ENCODE measurements around the gene GZF1.

The GZF1 gene

GRCh38 chr20:23407781-23408464 is 45.9 kb downstream of the GZF1 start:
- DNase-seq (ENCODE audit: low read depth in 2 of 2), result no peak

- no peak for DNase-seq (ENCODE audit: low read depth in 2 of 2)
Observed at GRCh38 chr20:23408957-23409356, 47.0 kb downstream of the GZF1 start.

DNA sequence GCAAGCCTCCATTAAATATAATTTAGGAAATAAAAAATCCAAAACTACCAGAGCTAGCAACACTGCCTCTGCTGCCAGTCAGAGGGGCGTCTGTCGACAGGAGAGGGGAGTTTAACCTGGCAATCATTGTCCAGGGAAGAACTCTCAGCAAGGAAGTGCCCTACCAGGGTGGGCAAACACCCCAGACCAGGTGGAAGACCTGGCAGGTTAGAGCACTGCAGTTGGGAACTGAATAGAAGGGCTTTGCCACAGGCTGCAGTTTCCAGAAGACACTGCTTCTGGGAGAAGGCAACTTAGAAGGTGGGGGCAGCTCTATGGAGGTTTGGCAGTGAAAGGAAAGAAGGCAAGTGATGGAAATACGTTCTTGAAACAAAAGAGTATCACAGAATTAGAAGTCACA is 47.8 kb downstream of the GZF1 start:
- no peak for DNase-seq (ENCODE audit: low read depth in 2 of 2)

- DNase-seq (ENCODE audit: low read depth in 2 of 2), result no peak
Observed at GRCh38 chr20:23410916-23411695, 49.1 kb downstream of the GZF1 start.

DNA sequence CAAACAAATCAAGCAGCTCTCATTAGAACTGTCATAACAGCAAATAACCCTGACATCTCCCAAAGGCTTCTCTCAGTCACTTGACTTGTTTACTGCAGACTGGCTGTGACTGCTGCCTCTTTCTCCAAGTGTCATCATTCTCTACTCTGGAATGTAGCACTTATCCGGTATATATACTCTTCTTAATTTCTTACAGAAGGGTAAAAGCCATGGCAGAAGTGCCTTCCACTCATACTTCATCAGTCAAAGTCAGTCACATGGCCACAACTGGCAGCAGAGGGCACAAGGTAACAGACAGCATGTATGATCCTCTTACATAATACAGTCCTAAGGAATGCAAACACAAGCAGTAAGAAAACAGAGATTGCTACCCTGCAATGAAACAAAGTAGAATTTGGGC is 50.0 kb downstream of the GZF1 start:
- no peak for DNase-seq (ENCODE audit: low read depth in 2 of 2)

- no peak for DNase-seq (ENCODE audit: low read depth in 2 of 2)
Observed at GRCh38 chr20:23413862-23414422, 52.0 kb downstream of the GZF1 start.

DNA sequence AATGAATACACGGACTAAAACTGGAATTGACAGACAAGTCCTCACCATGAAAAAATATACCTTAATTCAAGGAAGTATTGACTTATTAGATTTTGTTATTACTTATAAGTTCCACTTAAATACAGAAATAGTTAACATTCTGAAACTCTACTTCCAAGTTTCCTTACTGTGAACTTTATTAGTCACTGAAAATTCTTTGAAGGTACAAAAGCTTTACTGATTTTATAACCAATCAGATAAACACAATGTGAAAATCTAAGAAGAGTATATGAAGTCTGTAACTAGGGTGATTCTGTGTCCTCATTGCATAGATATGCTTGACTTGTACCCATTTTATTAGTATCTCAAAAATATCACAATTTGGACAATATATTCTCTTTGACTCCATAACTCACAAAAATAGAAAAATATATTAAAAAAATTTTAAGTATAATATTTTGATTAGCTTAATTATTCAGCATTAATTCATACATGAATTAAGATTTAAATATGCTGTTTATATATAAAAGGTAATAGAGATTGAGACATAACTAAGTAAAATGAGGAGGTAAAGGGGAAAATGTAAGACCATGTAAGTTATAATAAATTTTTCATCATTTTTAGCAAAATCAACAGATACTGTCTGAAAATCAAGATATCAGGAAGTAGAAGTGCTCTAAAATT is 52.7 kb downstream of the GZF1 start:
- DNase-seq (ENCODE audit: low read depth in 2 of 2), result no peak

GRCh38 chr20:23415555-23415954 is 53.6 kb downstream of the GZF1 start:
- DNase-seq (ENCODE audit: low read depth in 2 of 2), result no peak

DNA sequence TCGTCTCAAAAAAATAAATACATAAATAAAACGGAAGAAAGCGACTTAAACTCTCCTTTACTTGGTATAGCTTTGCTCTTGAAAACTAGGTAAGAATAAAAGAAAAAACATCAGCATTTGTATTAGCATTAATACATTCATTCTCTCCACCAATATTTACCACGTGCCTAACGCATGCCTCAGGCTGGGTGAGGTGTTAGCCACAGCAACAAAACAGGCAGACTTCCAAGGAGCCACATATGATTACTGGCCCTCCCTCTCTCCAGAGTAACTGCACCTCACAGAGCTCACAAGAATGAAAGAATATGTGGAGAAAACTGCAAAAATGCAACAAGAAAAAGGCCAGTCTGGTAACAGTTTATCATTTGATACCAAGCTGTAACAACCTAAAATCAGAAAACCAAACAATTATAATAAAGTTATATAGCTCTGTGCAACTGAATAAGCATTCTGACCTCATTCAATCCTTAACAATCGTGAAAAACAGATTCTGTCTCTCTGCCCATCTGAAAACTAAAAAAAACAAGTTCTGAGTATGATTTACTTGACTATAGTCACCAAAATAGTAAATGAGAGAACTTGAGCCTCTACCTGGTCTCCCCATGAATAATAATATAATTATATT is 54.1 kb downstream of the GZF1 start:
- no peak for DNase-seq (ENCODE audit: low read depth in 2 of 2)

- DNase-seq (ENCODE audit: low read depth in 2 of 2), result no peak
Observed at GRCh38 chr20:23417861-23418260, 55.9 kb downstream of the GZF1 start.

- DNase-seq (ENCODE audit: low read depth in 2 of 2), result no peak
Observed at GRCh38 chr20:23419657-23419994, 57.6 kb downstream of the GZF1 start.

DNA sequence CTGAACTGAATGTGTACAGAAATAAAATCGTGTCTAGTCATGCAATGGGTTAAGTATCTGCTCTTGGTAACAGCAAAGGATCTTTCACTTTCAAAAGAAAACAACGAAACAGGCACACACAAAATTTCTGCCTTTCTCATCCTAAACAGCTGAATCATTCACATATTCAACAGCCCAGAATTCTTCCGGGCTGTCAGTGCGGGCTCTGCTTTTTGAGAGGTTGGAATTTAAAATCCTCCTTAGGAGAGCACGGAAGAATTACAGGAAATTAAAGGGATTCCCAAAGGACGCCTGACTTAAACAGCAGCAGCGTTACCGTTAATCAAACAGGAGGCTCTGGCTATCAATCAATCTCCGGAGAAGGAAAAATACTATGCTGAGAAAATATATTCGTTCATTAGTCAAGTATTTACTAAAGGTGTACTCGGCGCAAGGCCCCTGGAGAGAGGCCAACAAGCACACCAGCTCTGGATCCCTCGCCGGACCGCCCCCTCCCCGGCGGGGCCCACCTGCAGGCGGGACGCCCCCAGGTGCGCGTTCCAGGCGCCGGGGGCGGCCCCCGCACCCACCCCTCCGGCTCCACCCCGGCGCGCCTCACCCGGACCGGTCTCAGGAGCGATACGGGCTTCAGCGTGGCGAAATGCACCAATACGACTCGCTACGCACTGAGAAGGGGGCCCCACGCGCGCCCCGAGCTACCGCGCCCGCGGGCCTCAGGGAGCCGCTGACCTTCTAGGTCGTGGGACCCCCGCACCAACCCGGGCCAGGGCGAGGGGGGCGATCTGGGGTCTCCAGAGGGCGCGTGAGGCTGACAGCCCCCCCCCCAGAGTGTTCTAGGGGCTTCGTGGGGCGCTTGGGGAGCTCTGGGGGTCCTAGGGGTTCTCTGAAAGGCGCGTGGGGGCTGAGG is 58.3 kb downstream of the GZF1 start:
- DNase-seq (ENCODE audit: low read depth in 2 of 2), result peak in 1 of 2 donors; percentile 36

DNA sequence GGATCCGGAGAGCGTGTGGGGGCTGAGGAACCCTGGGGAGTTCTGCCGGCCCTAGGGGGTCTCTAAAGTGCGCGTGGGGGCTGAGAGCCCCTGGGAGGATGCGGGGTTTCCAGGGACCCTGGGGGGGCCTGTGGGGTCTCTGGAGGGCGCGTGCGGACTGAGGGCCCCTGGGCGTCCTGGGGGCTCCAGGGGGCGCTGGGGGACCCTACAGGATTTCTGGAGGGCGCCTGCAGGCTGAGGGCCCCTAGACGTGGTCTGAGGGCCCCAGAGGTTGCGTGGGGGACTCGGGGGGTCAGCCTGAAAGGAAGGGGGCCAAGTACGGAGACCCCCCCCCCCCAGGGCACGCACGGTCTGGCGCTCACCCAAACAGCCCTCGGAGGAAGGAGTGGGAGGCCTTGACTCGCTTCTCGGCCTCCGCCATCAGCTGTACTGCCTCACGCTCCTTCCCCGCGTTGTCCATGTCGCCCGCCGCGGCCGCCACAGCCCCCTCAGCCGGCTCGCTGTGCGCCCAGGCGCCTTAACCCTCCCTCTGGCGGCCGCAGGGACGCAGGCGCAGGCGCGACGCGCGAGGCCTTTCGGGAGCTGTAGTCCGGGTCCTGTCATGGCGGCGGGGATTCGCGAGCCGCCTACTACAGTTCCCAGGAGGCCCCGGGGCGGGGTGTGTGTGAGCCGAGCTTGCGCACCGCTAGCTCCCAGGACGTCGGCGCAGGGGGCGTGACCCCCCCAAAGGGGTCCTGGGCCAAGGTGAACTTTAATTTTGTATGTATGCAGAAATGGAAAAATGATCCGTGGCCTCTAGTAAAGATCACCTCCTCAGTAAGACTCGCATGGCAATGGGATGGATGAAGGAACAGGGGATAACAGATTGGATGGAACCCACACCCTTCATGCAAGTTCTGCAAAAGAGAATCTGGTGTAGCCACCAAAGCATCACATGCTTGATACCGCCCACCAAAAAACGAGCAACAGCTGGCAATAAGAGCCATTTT is 59.3 kb downstream of the GZF1 start, which contains the start of gene NAPB:
NAPB (minus strand) TSS at position 546 of the 989 bp plus-strand sequence; CDS start at position 460, 86 bp downstream.
- DNase-seq (ENCODE audit: low read depth in 2 of 2), result peak; percentile 81 to 91
